A673 (cell line): ENCODE data around the gene ANKMY2.

Experiments
- EZH2 ChIP-seq: fragments of 200-600 bp; sonication (generic); IDR thresholded peaks from 2 replicates; pipeline ENCODE4 v1.6.1; 2017; ENCODE audit warnings: borderline replicate concordance, low read depth, mild to moderate bottlenecking, mixed read lengths, antibody characterized with exemption, low read length; ENCODE audit not compliant: poor library complexity, severe bottlenecking
- TF ChIP-seq, protein P1 (sequence below): fragments of 300-800, 200-600 bp; sonication (generic); conservative IDR thresholded peaks from 2 replicates; pipeline ENCODE4 v1.5.1; 2017; ENCODE audit warnings: low read depth, mild to moderate bottlenecking, antibody characterized with exemption, low read length, moderate library complexity, mixed read lengths

DNA sequence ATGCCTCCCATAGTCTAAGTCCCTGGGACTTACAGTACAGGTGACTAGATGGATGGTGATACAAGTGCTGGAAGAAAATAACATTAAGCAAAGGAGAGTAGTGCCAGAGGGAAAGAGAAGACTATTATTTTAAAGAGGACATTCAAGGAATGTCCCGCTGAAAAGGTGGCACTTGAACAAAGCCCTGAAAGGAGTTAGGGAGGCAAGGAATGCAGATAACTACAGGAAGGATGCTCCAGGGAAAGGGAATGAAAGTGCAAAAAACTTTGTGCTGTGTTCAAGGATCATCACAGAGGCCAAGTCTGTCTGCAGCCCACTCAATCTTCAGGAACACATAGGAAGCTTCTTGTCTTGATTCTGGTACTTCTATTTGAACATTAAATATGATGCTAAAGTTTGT, 14.9 kb downstream of the ANKMY2 start:
- TF ChIP-seq, protein P1, sequence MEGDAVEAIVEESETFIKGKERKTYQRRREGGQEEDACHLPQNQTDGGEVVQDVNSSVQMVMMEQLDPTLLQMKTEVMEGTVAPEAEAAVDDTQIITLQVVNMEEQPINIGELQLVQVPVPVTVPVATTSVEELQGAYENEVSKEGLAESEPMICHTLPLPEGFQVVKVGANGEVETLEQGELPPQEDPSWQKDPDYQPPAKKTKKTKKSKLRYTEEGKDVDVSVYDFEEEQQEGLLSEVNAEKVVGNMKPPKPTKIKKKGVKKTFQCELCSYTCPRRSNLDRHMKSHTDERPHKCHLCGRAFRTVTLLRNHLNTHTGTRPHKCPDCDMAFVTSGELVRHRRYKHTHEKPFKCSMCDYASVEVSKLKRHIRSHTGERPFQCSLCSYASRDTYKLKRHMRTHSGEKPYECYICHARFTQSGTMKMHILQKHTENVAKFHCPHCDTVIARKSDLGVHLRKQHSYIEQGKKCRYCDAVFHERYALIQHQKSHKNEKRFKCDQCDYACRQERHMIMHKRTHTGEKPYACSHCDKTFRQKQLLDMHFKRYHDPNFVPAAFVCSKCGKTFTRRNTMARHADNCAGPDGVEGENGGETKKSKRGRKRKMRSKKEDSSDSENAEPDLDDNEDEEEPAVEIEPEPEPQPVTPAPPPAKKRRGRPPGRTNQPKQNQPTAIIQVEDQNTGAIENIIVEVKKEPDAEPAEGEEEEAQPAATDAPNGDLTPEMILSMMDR = no peak
- TF ChIP-seq EZH2 = no peak
